DLD1 (cell line): ENCODE data around the gene PXN.

ENCODE experiments used
- in situ Hi-C: cut with HindIII; loops from 2 replicates; pipeline ENCODE4 v1.10.0; 2017; ENCODE audit warnings: low sequenced_read_pairs

The PXN gene

DNA sequence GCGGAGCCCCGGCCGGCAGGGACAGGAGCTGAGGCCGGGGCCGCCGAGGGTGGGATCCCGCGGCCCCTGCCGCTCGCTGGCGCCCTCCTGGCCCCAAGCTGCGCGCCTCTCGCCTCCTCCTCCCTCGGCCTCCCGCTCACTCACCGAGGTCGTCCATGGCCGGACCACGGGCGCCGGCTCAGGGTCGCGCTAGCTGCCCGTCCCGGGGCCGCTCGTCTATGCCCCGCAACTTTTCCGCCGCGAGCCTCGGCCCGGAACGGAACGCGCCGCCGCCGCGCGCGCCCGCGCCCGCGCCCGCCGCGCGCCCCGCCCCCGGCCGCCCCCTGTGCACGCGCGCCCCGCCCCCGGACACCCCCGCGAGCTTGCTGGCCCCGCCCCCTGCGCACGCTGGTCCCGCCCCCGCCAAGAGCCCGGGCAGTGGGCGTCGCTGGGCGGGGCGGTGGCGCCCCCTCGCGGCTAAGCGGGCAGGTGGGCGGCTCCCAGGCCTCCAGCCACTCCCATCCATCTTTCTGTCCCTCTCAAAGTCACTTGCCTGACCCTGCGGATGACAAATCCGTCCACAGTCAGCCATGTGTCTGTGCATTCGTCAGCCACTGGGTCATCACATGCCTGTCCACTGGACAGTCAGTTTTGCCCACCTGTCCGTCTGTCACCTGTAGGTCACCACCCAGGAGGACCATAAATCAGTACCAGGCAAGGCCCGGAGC, at the start of gene PXN:
TSS of gene PXN (minus strand) at position 258 of the 707 bp plus-strand sequence. CDS start at position 157, 101 bp downstream.
- in situ Hi-C loops = no loop called here

- in situ Hi-C loops = no loop called here
Measured at GRCh38 chr12:120314220-120314619, 48.7 kb upstream of the PXN start.

GRCh38 chr12:120301962-120302815, 36.7 kb upstream of the PXN start, which contains the start of gene SIRT4:
Gene SIRT4 (plus strand): TSS chr12:120302321. CDS start chr12:120303562, 1,241 bp downstream.
- in situ Hi-C loops = no loop called here

DNA sequence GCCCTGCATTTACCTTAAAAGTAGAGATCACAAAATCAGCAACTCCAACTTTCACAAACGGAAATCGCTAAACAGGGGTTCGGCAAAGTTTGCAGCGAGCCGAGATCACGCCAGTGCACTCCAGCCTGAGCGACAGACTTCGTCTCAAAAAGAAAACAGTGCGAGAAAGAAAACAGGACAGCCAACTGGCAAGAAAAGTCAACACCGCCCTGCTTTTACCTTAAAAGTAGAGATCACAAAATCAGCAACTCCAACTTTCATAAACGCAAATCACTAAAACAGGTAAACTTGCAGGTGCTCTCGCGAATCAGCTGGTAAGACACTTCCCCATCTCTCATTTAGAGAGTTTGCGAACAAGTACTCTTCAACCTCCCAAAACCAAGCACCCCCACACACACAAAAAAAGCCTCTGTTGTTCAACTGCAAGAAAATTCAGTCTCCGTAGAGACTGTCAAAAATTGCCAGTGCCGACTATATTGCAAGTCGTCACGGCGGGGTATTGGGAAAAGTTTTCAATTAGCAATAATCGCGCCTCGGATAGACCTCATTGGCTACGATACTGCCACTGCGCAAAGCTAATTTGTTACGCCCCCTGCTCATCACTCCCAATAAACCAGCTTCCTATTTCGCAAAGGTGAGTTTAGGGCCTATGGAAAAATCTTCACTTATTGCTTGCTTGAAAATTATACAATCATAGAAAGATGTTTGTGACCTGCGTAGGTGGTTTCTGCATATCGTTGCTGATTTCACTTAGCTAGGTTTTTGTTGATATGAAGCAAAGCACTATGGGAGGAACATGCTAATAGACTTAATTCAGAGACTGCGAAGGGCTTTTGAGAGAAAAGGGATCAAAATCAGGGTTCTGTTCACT, 27.4 kb upstream of the PXN start, which contains the start of gene RNU4-1:
TSS of gene RNU4-1 (minus strand) at position 577 of the 871 bp plus-strand sequence.
- in situ Hi-C loops = no loop called here

GRCh38 chr12:120292411-120292660, 26.8 kb upstream of the PXN start:
- in situ Hi-C loops = no loop called here

- in situ Hi-C loops = no loop called here
Measured at GRCh38 chr12:120290609-120291305, 25.2 kb upstream of the PXN start.

GRCh38 chr12:120287491-120287890, 22.0 kb upstream of the PXN start:
- in situ Hi-C loops = no loop called here

GRCh38 chr12:120286768-120287490, 21.4 kb upstream of the PXN start:
- in situ Hi-C loops = no loop called here

DNA sequence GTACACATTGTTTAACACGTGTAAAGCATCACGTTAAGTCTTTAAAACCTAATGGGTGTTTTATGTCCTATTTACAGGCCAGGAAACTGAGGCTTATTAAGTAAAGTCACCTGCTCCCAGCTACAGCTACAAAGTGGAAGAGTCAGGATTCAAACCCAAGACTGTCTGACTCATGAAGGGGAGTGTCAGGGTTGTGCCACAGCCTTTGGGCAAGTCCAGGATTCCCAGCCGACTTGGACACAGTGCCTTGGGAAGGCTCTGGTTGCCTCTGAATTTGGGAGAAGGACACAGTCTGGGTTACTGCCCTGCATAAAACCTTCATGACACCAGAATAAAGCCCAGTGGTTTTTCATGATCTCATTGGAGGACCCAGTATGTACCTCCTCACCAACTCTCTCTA, 18.9 kb upstream of the PXN start:
- in situ Hi-C loops = no loop called here

DNA sequence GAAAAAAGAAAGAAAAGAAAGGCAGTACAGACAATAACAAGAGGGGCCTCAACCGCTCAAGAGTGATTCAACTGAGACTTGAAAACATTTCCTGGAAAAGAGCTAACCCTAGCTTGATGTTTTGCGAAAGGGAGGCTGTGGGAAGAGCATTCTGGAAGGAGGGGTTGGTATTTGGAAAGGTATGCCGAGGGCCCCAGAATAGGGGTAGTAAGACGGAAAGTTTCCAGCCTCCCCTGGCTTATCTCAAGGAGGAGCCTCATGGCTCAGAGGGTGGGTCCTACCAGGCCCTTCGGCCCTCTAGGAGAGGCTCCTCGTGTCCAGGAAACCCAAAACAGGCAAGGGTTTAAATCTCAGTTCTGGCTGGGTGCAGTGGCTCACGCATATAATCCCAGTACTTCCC, 17.8 kb upstream of the PXN start:
- in situ Hi-C loops = no loop called here

- in situ Hi-C loops = no loop called here
Measured at GRCh38 chr12:120278137-120279069, 12.9 kb upstream of the PXN start.

GRCh38 chr12:120276734-120277133, 11.2 kb upstream of the PXN start:
- in situ Hi-C loops = no loop called here

DNA sequence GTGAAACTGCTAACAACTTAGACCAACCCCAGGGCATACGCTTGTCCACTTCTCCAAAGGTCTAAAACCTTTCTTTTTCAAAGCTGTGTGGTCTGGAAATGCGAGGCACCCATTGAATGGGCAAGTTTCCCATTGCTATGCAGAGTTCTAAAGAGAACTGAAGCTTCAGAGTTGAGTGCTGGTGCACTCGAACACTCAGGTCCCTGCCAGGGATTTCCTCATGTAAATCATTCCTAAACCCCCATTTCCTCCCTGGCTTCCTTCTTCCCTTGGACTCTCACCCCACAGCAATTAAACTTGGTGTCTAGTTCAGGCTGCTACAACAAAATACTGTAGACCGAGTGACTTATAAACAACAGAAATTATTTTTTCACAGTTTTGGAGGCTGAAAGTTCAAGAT, 2.2 kb upstream of the PXN start:
- in situ Hi-C loops = no loop called here

DNA sequence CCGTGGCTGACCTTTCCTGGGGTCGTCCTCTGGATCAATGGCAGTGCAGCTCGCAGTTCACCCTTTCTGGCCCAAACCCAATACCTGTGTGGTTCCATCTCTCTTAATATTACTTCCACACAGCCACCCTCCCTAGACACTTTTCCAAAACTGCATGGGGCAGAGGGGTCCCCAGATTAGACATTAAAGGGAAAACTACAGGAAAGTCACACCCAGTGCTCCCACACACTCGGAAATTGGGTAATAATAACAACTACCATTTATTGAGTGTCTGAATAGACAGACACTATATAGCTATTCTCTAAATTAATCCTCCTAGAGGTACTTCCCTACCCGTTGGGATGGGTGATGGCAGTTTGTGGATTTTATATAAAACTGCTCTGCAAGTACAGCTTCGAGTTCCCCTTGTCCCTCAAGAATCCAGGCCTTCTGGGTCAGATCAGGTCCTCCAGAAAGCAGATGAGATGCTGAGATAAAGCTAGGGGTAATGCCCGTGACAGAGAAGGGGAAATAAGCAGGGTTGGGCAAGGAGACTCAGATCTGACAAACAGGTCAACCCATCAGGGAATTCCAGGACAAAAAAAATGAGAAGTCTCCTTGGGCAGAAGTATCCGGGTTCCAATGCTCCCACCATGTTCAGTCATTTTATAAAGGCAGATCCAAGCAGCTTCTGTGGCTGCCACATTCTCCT, 795 bp upstream of the PXN start:
- in situ Hi-C loops = no loop called here

- in situ Hi-C loops = no loop called here
Measured at GRCh38 chr12:120264904-120265472, 542 bp downstream of the PXN start.

DNA sequence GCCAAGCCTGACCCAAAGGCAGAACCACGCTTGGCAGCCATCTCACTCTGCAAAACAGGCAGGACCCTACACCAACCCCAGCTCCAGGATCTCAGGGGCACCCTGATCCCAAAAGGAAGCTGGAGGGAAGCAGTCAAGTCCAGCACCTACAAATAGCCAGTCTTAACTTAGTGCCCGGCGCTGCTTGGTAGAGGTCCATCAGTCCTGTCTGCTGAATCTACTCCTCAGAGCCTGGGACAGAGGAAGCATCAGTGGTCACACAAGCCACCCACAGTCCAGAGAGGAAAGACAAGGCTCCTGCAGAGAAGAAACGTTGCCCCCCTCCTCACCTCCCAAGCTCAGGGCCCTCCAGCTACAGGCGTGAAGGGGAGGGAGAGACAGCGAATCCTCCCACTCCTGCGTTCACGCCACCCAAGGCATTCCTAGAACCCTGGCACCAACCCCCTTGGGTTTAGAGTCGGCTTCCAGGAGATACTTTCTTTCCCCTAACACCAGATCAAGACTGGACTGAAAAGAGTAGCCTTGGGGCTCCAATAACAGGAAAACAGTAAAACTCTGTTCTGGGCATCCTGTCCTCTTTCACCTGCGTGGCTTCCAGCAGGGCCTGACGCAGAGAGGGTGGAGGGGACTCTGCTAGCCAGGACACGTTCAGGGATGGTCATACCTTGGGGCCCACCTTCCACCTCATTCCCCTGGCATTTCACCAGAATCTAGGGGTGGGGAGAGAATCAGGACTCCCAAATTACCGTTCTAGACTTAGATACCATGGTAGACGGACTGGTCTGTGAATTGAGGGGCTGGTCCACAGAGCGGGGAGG, 1.2 kb downstream of the PXN start:
- in situ Hi-C loops = no loop called here

- in situ Hi-C loops = no loop called here
Measured at GRCh38 chr12:120263748-120264085, 1.8 kb downstream of the PXN start.
